OCI-LY7 (cell line): Measurements from ENCODE around the gene SIK3.

Source experiments
- EZH2phosphoT487 ChIP-seq: fragments of 200-600 bp; sonication (generic); IDR thresholded peaks from 2 replicates; pipeline ENCODE4 v1.6.1; 2018; ENCODE audit warnings: low read depth, borderline replicate concordance, mild to moderate bottlenecking, mixed run types, antibody characterized with exemption, low read length, moderate library complexity, mixed read lengths
- TF ChIP-seq, protein P1 (sequence below): fragments of 200-600 bp; sonication (generic); conservative IDR thresholded peaks from 2 replicates; pipeline ENCODE4 v1.5.1; 2014; ENCODE audit warnings: mild to moderate bottlenecking, antibody characterized with exemption, low read length, moderate library complexity, mixed read lengths

DNA sequence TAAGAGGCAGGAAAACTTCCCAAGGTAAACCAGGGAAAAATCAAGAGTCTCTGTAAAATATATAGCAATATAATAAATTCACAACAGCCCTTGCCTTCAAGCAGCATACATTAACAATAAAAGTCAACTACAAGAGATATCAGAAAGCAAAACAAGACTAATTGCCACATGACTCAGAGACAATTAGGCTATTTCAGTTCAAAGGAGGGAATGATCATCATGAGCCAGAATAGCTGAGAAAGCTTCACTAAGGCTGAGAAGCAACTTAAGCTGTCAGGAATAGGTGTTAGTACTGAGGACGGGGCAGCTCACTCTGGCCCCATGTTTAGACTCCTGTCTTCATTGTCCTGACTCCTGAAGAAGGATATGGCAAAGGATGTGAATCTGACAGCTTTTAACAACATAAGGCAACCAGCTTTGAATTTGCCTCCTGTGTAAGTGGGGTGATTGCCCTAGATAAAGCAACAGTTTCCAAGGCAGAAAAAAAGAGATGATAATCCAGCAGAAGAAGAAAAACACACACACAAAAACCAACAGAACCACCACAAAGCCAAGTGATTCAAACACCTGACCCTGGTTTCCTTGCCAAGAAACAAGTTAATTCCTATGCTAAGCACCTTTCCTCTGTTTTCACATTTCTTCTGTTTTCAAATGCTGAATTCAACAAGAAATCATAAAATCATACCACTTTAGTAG, 60.8 kb downstream of the SIK3 start:
- TF ChIP-seq, protein P1, sequence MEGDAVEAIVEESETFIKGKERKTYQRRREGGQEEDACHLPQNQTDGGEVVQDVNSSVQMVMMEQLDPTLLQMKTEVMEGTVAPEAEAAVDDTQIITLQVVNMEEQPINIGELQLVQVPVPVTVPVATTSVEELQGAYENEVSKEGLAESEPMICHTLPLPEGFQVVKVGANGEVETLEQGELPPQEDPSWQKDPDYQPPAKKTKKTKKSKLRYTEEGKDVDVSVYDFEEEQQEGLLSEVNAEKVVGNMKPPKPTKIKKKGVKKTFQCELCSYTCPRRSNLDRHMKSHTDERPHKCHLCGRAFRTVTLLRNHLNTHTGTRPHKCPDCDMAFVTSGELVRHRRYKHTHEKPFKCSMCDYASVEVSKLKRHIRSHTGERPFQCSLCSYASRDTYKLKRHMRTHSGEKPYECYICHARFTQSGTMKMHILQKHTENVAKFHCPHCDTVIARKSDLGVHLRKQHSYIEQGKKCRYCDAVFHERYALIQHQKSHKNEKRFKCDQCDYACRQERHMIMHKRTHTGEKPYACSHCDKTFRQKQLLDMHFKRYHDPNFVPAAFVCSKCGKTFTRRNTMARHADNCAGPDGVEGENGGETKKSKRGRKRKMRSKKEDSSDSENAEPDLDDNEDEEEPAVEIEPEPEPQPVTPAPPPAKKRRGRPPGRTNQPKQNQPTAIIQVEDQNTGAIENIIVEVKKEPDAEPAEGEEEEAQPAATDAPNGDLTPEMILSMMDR, result no peak
- no peak for TF ChIP-seq EZH2phosphoT487
